Osteocyte (in vitro differentiated cells): Measurements from ENCODE around the gene TMEM74B. TPM values are rescaled to one million over a fixed set of nuclear protein-coding genes. Genes with fewer than 3 reads are reported as not detected.

Source experiments
- DNase-seq: peaks from one replicate; pipeline ENCODE4 v3.0.0; 2021; ENCODE audit warnings: mixed read lengths; ENCODE audit not compliant: unreplicated experiment; ENCODE audit errors: extremely low spot score
- H3K27ac Mint-ChIP-seq: one replicate; pipeline ENCODE4 v1.8.0; 2021; ENCODE audit warnings: mild to moderate bottlenecking, mixed read lengths; ENCODE audit not compliant: unreplicated experiment
- H3K27me3 Mint-ChIP-seq: one replicate; pipeline ENCODE4 v1.8.0; 2021; ENCODE audit warnings: mixed read lengths; ENCODE audit not compliant: unreplicated experiment
- H3K36me3 Mint-ChIP-seq: one replicate; pipeline ENCODE4 v1.8.0; 2021; ENCODE audit warnings: mixed read lengths; ENCODE audit not compliant: unreplicated experiment
- H3K4me1 Mint-ChIP-seq: one replicate; pipeline ENCODE4 v1.8.0; 2021; ENCODE audit warnings: mixed read lengths; ENCODE audit not compliant: unreplicated experiment
- H3K4me3 Mint-ChIP-seq: one replicate; pipeline ENCODE4 v1.8.0; 2021; ENCODE audit warnings: mild to moderate bottlenecking, moderate library complexity, mixed read lengths; ENCODE audit not compliant: unreplicated experiment
- H3K9me3 Mint-ChIP-seq: one replicate; pipeline ENCODE4 v1.8.0; 2021; ENCODE audit warnings: mixed read lengths; ENCODE audit not compliant: unreplicated experiment
- total RNA-seq: library from RNA; stranded (reverse); gene quantifications from 2 replicates; pipeline ENCODE4 v1.2.1, GENCODE V29; 2021
- TF ChIP-seq, protein P1 (sequence below): fragments of 200-600 bp; sonication (generic); IDR thresholded peaks from 2 replicates; pipeline ENCODE4 v1.5.0; 2021; ENCODE audit warnings: antibody characterized with exemption, mild to moderate bottlenecking, moderate library complexity

TMEM74B gene
- total RNA-seq, 1 donor from 2014 or later: not detected

GRCh38 chr20:1191299-1191698, 6.5 kb upstream of the TMEM74B start:
- TF ChIP-seq, protein P1, sequence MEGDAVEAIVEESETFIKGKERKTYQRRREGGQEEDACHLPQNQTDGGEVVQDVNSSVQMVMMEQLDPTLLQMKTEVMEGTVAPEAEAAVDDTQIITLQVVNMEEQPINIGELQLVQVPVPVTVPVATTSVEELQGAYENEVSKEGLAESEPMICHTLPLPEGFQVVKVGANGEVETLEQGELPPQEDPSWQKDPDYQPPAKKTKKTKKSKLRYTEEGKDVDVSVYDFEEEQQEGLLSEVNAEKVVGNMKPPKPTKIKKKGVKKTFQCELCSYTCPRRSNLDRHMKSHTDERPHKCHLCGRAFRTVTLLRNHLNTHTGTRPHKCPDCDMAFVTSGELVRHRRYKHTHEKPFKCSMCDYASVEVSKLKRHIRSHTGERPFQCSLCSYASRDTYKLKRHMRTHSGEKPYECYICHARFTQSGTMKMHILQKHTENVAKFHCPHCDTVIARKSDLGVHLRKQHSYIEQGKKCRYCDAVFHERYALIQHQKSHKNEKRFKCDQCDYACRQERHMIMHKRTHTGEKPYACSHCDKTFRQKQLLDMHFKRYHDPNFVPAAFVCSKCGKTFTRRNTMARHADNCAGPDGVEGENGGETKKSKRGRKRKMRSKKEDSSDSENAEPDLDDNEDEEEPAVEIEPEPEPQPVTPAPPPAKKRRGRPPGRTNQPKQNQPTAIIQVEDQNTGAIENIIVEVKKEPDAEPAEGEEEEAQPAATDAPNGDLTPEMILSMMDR: no peak
- no peaks in the 10 kb centered on the region for H3K4me1 Mint-ChIP-seq
- H3K9me3 Mint-ChIP-seq: no peaks in the 10 kb centered on the region
- H3K36me3 Mint-ChIP-seq: no peaks in the 10 kb centered on the region
- no peak for DNase-seq
- H3K27ac Mint-ChIP-seq: no peak overlapping the region
- H3K27me3 Mint-ChIP-seq: peaks cover 24% of the 10 kb centered on the region
- no peak overlapping the region for H3K4me3 Mint-ChIP-seq

- Mint-ChIP-seq H3K9me3 (no peaks in the 10 kb centered on the region), H3K4me1 (peaks cover 3% of the 10 kb centered on the region), H3K27me3 (peaks cover 26% of the 10 kb centered on the region), H3K4me3 (no peak overlapping the region), H3K27ac (no peak overlapping the region), H3K36me3 (no peaks in the 10 kb centered on the region)
- TF ChIP-seq, protein P1: no peak
- DNase-seq: no peak
These were observed 6.1 kb upstream of the TMEM74B start for GRCh38 chr20:1190847-1191246.

DNA sequence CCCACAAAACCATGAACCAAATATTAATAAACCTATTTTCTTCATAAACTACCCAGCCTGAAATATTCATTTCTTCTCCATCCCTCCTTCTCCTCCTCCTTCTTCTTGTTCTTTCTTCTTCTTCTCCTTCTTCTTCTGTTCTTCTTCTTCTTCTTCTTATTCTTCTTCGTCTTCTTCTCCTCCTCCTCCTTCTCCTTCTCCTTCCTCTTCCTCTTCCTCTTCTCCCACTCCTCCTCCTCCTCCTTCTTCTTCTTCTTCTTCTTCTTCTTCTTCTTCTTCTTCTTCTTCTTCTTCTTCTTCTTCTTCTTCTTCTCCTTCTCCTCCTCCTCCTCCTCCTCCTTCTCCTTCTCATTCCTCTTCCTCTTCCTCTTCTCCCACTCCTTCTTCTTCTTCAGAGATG, 5.0 kb upstream of the TMEM74B start:
- no peak for DNase-seq
- no peak overlapping the region for H3K27ac Mint-ChIP-seq
- peaks cover 27% of the 10 kb centered on the region for H3K27me3 Mint-ChIP-seq
- TF ChIP-seq, protein P1: no peak
- no peak overlapping the region for H3K4me3 Mint-ChIP-seq
- H3K9me3 Mint-ChIP-seq: no peaks in the 10 kb centered on the region
- no peaks in the 10 kb centered on the region for H3K36me3 Mint-ChIP-seq
- peaks cover 4% of the 10 kb centered on the region for H3K4me1 Mint-ChIP-seq

GRCh38 chr20:1188347-1188746, 3.6 kb upstream of the TMEM74B start:
- TF ChIP-seq, protein P1: no peak
- H3K36me3 Mint-ChIP-seq: no peaks in the 10 kb centered on the region
- peaks cover 10% of the 10 kb centered on the region for H3K4me1 Mint-ChIP-seq
- H3K27me3 Mint-ChIP-seq: peaks cover 40% of the 10 kb centered on the region
- H3K9me3 Mint-ChIP-seq: no peaks in the 10 kb centered on the region
- H3K27ac Mint-ChIP-seq: no peak overlapping the region
- no peak overlapping the region for H3K4me3 Mint-ChIP-seq
- no peak for DNase-seq

GRCh38 chr20:1187605-1188171, 2.9 kb upstream of the TMEM74B start:
- Mint-ChIP-seq H3K27me3 (peaks cover 42% of the 10 kb centered on the region), H3K27ac (no peak overlapping the region), H3K9me3 (no peaks in the 10 kb centered on the region), H3K4me3 (no peak overlapping the region), H3K4me1 (peaks cover 10% of the 10 kb centered on the region), H3K36me3 (no peaks in the 10 kb centered on the region)
- no peak for DNase-seq
- TF ChIP-seq, protein P1: no peak
